HG03139 (cell line): ENCODE measurements around the gene IFT81.
"Not testable (repeated sequence)": the region's sequence is repeated elsewhere in the genome, so short reads cannot be mapped to it uniquely, and the experiment has no call there.

Experiments used
- ATAC-seq: cut with Tn5 transposase; IDR thresholded peaks from one replicate; pipeline ENCODE4 v1.9.1; 2021; ENCODE audit not compliant: unreplicated experiment

IFT81 gene

DNA sequence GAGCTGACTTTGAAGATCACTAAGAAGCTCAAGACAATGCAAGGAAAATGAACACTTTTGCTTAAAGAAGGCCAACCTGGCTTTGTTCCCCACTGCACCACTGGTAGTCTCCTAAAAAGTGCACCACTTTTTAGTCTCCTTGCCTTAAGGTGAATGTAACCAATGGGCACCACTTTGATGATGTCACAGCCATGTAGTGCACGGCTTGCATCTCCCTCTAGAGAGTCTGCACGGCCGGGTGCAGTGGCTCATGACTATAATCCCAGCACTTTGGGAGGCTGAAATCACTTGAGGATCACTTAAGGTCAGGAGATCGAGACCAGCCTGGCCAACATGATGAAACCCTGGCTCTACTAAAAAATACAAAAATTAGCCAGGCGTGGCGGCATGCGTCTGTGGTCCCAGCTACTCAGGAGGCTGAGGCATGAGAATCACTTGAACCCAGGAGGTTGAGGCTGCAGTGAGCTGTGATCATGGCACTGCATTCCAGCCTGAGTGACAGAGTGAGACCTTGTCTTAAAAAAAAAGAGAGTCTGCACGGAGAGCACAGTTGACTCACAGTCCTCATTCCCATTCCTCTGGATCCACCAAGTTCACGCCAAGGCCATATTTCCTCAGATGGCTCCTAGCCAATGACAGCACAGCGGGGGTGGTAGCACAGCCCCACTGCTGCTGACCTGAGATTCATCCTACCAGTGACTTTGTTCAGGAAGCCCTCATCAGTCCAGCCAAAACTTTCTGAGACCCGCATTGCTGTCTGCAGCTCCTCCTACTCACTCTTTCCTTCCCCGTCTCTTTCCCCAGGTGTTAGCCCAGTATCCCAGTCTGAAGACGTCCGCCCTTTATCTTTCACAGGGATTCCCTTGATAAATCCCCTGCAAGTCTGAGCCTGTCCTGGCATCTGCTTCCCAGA lies 16.5 kb upstream of the IFT81 start:
- ATAC-seq: no peak

DNA sequence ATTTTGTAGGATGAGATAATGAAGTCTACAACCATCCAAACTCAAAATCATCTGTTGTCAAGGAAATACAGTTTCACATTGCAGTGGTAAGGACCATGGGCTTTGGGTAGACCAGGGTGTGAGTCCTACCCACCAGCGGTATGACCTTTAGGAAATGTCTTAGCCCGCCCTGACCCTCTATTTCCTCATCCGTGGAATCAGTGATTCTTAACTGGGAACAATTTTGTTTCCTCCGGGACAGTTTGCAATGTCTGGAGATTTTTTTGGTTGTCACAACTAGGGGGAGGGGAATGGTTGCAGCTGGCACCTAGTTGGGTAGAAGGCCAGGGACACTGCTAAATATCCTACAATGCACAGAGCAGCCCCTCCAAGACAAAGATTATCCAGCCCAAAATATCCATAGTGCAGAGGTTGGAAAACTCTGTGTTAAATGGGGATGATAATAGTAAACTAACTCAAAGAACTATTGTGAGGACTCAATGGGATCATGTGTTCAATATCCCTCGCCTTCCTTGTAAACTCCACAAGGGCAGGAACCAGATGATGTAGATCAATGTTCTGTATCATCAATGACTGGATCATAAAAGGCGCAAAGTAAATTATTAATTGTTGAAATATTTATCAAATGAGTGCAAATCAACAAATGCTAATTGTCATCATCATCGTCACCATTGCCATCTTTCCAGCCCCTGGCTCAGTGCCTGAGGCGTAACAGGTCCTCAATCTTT lies 15.7 kb upstream of the IFT81 start:
- ATAC-seq: no peak

DNA sequence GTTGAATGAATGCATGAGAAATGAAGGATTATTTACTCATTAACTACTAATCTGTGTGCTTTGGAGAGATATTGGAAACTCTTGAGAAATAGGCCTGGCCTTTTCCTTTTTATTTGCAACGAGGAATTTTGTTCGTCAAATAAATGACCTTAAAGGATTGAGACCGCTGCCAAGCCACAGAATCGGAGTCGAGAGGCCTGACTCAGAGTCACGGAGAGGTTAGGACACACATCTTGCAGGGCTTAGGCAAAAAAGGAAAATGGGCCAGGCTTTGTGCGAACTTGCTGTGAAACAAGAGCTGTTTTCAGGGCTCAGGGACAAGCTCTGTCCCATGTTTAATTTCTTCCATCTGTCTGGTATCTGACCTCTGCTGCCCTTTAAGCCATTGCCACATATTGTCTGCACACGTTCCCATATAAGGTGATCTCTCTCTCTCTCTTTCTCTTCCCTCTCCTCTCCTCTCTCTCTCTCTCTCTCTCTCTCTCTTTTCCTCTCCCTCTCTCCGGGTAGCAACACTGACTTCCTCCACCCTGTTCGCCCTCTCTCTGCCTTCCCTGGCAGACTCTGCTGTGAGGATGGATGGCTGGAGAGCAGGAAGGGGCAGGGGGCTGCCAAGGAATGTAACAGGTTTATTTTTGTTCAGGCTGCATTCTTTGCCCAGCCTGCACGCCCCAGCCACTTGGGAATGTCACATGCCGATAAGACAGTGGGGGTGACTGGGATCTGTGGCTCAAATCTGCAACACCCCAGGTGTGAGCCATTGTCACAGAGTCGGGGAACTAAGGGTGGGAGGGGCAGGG lies 14.9 kb upstream of the IFT81 start:
- no peak for ATAC-seq

DNA sequence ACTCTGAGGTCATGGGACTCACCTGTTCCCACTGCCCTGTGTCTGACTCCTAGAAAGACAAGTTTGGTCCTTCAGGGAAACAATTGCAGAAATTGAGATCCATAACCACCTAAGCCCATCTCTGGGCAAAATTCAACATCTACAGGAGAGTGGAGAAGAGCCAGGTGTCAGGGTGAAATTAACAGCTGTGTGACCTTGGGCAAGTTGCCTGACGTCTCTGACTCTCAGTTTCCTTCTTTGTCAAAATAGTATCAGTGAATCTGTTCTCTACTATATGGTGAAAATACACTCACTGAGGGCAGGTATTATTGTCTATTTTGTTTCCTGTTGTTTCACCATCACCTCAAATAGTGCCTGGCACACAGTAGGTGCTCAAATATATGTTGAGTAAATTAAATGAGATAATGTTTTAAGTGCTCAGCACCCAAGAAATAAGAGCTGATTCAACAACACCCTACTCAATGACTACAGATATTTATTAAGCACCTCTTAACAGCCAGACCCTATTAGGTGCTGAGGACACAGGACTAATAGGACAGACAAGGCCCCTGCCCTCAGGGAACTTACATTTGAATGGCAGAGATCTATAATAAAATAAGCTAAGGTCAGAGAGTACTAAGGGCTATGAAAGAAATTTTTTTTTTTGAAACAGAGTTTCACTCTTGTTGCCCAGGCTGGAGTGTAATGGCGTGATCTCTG lies 14.2 kb upstream of the IFT81 start:
- ATAC-seq: no peak

DNA sequence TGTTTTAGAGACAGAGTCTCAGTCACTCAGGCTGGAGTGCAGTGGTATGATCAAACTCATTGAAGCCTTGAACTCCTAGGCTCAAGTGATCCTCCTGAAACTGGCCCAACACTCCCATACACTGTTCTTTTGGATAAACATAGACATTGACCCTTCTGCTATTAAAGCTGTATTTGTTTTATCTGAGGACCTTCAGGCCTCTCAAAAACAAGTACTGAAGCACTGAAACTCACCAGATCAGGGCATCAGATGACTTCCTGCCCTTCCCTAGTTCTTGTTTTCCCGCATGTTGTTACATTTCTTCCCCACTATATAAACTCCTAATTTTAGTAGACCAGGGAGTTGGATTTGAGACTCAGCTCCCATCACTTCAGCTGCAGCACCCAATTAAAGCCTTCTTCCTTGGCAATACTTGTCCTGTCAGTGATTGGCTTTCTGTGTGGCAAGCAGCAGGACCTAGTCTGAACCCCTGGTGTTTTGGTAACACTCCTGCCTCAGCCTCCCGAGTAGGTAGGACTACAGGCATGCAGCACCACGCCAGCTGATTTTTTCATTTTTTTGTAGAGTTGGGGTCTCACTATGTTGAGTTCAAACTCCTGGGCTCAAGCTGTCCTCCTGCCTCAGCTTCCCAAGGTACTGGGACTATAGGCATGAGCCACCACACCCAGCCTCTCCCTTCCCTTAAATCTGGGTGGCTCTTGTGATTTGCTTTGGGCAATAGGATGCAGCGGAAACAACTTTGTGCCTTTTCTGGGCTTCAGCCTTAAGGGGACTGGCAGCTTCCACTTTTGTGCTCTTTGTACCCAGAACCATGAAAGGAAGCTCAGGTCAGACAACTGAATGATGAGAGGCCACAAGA lies 12.5 kb upstream of the IFT81 start:
- ATAC-seq: no peak

DNA sequence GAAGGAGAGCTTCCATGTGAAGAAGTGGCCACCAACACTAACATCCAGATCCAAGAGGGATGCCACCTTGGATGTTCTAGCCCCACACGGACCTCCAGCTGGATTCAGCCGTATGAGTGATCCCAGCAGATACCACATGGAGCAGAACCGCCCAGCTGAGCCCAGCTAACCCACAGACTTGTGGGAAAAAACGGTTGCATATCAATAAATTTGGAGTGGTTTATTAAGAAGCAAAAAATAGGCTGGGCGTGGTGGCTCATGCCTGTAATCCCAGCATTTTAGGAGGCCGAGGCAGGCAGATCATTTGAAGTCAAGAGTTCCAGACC lies 11.9 kb upstream of the IFT81 start:
- no peak for ATAC-seq

DNA sequence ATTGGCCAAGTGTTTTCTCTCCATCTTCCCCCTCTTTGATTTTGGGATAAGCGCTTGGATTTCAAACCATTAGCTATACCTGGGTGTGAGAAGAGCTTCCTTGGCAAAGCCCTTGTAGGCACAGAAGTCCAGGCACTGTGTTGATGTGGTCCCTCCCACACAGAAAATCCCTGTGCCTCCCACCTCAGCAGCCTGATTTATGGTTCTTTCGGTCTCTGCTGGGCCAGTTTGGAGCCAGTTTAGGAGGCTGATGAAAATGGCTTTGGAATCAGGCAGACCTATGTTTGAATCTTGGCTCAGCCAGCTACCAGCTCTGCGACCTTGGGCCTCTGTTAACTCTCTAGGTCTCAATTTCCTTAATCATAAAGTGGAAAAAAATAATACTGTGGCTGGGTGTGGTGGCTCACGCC lies 9.6 kb upstream of the IFT81 start:
- no peak for ATAC-seq

DNA sequence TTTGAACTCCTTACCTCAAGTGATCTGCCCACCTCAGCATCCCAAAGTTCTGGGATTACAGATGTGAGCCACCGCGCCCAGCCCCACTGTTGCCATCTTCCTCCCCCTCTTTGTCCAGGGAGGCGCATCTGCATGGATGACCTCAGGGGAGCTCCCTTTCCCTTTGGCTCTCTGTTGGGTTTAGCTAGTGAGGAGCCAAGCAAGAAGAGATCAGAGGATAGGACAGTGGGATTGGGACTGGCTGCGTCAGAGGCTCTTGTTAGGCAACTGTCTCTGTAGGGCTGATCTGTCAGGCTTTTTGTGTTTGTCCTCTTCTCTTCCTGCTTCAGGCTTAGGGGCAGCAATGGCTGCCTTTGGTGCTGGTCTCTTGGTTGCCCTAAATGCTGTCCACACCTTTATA lies 8.5 kb upstream of the IFT81 start:
- no peak for ATAC-seq

DNA sequence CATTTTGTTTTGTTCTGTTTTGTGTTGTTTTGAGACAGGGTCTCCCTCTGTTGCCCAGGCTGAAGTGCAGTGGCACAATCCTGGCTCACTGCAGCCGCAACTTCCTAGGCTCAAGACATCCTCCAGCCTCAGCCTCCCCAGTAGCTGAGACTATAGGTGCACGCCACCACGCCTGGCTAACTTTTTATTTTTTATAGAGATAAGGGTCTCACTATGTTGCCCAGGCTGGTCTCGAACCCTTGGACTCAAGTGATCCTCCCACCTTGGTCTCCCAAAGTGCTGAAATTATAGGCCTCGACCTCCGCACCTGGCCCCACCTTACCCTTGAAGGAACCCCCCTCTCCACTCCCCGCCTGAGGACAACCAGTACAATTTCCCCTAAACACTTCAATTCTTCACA lies 7.5 kb upstream of the IFT81 start:
- no peak for ATAC-seq

DNA sequence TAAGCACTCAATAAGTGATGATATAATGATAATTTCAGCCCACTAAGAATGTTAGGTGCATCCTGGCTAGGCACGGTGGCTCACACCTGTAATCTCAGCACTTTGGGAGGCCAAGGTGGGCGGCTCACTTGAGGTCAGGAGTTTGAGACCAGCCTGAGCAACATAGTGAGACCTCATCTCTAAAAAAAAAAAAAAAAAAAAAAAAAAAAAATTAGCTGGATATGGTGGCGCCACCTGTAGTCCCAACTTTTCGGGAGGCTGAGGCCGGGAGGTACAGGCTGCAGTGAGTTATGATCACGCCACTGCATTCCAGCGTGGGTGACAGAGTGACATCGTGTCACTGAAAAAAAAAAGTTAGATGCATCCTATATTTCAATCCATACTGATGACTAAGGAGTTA lies 6.9 kb upstream of the IFT81 start:
- ATAC-seq: not testable (repeated sequence)

DNA sequence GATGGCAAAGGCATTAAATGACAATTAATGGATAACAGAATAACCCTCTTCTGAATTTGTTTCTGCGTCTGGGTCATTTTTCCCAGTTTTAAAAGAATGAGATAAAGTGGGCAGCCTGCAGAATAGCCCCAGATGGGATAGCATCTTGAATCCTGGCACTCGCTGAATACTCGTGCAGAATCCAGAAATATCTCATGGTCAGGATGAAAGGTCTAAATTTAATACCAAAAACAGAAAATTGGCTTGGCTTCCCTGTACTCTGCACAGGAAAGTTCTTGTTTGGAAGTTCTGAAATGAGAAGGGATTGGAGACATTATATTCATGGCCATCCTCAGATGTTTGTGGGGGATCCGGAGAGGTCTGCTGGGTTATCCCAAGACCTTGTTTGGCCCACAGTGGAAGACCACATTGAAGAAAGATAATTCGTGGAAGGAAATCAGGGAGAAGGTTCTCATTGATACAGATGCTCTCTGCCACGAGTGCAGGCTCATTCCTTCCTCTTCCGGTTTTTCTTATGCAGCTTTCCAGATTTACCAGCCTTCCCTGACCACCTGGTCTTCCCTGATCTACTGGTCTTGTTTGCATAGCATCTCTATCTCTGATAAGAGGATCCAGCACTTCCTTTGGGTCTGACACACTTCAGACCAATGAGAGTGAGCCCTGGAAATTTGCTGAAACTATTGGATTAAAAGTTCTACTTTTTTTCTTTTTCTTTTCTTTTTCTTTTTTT lies 6.0 kb upstream of the IFT81 start:
- no peak for ATAC-seq

DNA sequence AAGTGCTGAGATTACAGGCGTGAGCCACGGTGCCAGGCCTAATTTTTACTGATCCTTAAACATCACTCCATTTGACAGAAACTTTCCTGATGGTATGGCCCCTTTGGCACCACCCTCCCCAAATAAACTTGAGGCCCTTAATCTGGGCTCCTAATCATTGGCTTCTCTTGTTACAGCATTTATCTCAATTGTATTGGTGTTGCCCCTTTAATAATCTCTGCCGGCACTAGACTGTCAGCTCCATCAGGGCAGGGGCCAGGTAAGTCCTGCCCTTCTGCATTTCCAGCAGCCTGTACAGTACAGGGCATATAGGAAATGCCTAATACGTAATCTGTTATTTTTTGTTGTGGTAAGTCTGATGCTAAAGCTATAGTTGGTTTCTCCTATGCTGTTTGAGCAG lies 1.2 kb upstream of the IFT81 start:
- no peak for ATAC-seq

DNA sequence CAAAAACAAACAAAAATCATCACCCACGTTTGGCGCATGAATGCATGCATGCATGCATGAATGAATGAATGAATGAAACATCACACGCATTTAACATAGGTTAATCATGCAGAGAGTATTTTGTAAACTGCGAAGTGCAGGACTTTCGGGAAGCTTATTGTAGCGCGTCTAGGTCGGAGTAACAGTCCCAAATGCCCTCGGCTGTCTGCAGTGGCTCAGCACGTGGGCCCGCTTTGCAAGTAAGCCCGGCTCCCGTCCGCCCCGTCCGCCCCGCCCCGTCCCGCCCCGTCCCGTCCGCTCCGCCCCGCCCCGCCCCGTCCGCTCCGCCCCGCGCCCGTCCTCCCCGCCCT lies 263 bp upstream of the IFT81 start:
- ATAC-seq: no peak

DNA sequence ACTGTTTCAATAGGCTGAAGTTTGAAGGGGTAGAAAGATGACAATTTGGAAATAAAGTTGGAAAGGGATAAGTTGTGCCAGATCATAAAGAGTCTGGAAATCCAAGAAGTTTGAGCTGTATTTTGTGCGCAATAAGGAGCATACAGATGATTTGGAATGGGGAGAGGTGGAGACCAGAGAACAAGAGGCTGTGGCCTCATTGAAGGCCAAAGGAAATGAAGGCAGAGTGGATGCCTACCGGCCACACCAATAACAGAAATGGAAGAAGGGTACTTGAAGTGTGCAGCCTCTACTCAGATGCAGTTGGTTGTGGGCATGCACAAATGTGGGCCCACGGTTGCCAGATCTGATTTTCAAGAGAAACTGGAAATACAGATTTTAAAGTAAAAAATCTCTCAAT lies 2.4 kb downstream of the IFT81 start:
- no peak for ATAC-seq

DNA sequence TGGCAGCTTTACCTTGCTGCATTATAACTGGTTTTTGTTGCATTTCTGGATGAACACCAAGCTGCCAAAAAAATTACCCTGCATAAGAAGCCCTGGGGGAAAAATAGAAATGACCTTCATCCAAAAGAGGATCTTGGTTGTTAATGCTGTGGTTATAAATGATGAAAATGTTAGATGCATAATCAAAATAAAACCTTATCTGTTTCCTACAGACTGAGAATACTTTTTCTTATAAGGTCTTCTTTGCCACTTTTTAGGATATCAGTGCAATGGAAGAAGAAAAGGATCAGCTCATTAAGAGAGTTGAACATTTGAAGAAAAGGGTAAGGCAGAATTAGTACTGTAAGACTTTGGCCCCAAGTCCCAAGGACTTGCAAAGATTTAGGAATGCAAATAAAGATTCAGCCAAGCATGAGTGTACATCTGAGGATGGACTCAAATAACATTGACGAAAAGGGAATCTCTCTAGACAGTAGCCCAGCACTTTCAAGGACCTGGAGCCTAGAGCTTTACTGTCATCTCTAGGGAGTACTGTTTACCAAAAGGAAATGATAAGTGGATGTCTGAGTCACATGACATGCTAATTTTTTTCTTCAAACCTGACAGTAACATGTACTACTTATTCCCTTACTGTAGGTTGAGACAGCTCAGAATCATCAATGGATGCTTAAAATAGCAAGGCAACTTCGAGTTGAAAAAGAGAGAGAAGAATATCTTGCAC lies 10.7 kb downstream of the IFT81 start:
- ATAC-seq: no peak

DNA sequence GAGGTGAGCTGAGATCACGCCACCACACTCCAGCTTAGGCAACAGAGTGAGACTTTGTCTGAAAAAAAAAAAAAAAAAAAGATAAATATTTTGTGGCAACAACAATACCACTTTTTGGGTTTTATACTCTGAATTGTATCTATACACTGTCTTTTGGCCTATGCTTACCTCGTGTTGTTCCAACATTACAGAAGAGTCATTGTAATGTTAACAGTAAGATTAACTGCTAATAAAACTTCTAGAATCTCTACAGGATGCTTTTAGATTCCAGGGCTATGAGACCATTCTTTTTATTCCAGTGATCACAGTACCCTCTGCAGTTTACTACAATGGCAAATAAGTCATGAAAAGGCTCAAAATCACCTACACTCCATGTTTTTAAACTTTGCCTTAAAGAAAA lies 11.6 kb downstream of the IFT81 start:
- ATAC-seq: no peak

DNA sequence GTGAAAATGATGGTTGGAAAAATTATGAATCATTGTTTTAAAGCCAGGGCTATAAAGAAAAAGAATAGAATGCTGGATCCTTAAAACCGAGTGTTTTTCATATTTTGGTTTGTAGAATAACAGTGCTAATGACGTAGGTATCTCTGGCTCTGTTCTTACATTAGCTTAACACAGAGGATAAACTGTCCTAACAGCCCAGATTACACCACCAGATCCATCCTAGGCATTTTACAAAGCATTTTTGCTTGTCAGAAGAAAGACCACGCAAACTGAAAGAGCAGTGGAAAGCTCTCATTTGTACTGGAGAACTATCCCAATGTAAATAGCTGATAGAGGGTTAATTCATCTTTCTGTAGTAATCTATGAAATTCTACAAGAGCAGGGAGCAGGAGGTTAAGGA lies 13.6 kb downstream of the IFT81 start:
- no peak for ATAC-seq

DNA sequence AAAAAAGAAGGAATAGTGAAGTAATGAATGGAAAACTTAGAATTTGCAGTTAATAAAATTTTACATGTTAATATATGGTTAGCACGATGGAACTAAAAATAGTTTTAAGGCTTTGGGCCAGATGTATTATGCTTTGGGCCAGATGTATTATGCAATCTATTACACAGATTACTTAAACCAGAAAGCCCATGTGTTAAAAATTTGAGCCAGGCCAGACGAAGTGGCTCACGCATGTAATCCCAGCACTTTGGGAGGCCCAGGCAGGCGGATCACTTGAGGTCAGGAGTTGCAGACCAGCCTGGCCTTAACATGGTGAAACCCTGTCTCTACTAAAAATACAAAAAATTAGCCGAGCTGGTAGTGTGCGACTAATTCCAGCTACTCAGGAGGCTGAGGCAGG lies 17.2 kb downstream of the IFT81 start:
- no peak for ATAC-seq

DNA sequence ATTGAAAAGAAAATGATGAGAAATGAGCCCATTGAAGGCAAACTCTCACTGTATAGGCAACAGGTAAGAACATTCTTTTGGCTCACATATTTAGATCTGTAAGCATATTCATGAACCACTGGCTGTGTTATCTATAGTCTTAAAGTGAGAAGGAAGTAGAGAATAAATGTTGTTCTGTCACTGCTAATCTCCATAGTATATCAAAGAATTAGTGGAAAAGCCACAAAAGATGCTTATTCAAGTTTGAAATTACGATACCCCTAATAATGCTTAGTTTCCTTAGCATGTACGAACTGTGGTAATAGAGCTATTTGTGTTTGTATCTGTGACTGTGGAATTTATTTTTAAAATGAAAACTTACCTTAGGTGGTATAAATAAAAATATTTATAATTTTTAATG lies 22.8 kb downstream of the IFT81 start:
- ATAC-seq: no peak
